Ectodermal cell (in vitro differentiated cells): Measurements from ENCODE around the gene ASB11.
A peak's percentile ranks its signal among the peaks of the same experiment; 100 is the strongest.

Source experiments
- H3K27ac ChIP-seq: 2 replicates; pipeline ENCODE4 v1.7.0; 2013; ENCODE audit warnings: mild to moderate bottlenecking, low read depth, low read length; ENCODE audit not compliant: insufficient read depth, poor library complexity, severe bottlenecking
- H3K27me3 ChIP-seq: 2 replicates; pipeline ENCODE4 v1.7.0; 2013; ENCODE audit warnings: mild to moderate bottlenecking, low read length; ENCODE audit not compliant: insufficient read depth, control insufficient read depth, poor library complexity, severe bottlenecking
- H3K36me3 ChIP-seq: one replicate; pipeline ENCODE4 v1.7.0; 2013; ENCODE audit warnings: low read length; ENCODE audit not compliant: control insufficient read depth, insufficient read depth
- H3K4me1 ChIP-seq: one replicate; pipeline ENCODE4 v1.7.0; 2013; ENCODE audit warnings: low read length; ENCODE audit not compliant: control insufficient read depth, insufficient read depth
- H3K4me3 ChIP-seq: 2 replicates; pipeline ENCODE4 v1.7.0; 2013; ENCODE audit warnings: low read depth, low read length, control low read depth; ENCODE audit not compliant: insufficient read depth
- H3K9me3 ChIP-seq: 2 replicates; pipeline ENCODE4 v1.7.0; 2013; ENCODE audit warnings: mild to moderate bottlenecking, low read length, moderate library complexity; ENCODE audit not compliant: control insufficient read depth
- WGBS, 2 experiments: methylation state at CpG; one replicate each; pipeline ENCODE4 v1.1.7; 2013; ENCODE audit warnings: missing lambda C conversion rate in 2 of 2; 5-methylcytosine and 5-hydroxymethylcytosine counted together

The ASB11 gene

DNA sequence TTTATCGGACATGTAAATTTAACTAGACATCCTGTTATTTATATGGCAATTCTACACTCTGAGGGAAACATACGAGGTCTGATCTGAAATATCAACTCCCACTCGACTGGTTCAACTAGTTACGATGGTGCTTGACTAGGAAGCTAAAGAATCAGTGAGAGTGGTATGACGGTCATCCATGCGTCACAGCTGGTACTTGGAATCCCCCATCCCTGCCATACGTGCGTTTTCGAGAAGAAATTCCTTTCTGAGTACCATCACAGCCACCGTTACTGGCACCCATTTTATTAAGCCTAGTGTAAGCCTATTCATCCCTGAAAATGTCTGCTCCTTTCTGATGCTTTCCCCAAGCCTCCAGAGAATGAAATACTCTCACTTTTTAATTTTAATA, 20.6 kb upstream of the ASB11 start:
- H3K27ac ChIP-seq: no peak overlapping the region
- WGBS, 2 experiments: 2 to 4% methylated on average over 9 to 10 of the region's 10 CpGs
- no peaks in the 10 kb centered on the region for H3K9me3 ChIP-seq
- no peaks in the 10 kb centered on the region for H3K27me3 ChIP-seq
- H3K36me3 ChIP-seq: no peaks in the 10 kb centered on the region
- no peaks in the 10 kb centered on the region for H3K4me1 ChIP-seq
- H3K4me3 ChIP-seq: peak overlapping the region; percentile 58

- Histone ChIP-seq H3K36me3 (no peaks in the 10 kb centered on the region), H3K4me1 (no peaks in the 10 kb centered on the region), H3K27me3 (no peaks in the 10 kb centered on the region), H3K27ac (peak within 1 kb of the TSS; percentile 69), H3K4me3 (peak within 1 kb of the TSS; percentile 58), H3K9me3 (no peaks in the 10 kb centered on the region)
- WGBS, 2 experiments: 0% methylated on average over 66 to 67 of the region's 72 CpGs
These were observed 19.9 kb upstream of the ASB11 start, which contains the start of gene PIGA for GRCh38 chrX:15335135-15336022. Gene PIGA, minus strand, starts transcription at chrX:15335523. Its CDS starts 3,593 bp downstream, at chrX:15331930.

DNA sequence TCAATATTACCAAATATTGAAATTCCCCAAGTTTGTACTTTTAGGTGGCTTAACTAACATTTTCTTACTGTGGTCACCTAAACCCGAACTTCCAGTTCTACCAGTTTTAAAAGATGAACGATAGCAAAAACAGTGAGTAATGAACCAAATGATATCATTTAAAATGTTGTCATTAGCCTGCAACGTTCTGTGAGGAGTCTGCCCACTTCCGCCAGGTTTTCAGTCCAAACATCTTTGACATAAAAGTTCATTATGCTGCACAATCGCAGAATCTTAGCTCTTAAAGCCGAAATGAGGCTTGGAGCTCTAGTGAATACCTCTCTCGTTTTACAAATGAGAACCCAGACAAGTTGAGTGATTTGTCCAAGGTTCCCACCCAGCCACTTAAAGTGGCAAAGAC, 19.1 kb upstream of the ASB11 start:
- Histone ChIP-seq H3K4me1 (no peaks in the 10 kb centered on the region), H3K27me3 (no peaks in the 10 kb centered on the region), H3K4me3 (peak overlapping the region; percentile 58), H3K27ac (no peak overlapping the region), H3K36me3 (no peaks in the 10 kb centered on the region), H3K9me3 (no peaks in the 10 kb centered on the region)
- WGBS, 2 experiments: 45 to 48% methylated on average over 6 to 7 of the region's 7 CpGs

DNA sequence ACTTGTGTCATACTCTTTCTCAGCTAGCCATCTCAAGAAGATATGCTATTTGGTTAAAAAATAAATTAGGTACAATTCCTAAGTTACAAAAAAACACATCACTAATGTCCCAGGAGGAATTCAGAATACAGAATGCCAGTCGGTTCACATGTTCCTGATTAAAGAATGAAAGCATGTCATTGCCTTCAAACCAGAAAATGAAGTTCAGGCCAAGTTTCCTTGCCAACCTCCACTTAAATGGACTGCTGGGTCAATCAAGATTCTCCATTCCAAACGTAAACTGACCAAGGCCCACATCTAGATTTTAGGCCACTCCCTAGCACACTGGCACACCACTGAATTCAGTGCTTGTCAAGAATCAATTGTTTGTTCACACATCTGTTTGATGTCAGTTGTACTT, 13.4 kb upstream of the ASB11 start:
- Histone ChIP-seq H3K36me3 (no peaks in the 10 kb centered on the region), H3K4me1 (no peaks in the 10 kb centered on the region), H3K27ac (no peak overlapping the region), H3K4me3 (no peak overlapping the region), H3K27me3 (no peaks in the 10 kb centered on the region), H3K9me3 (no peaks in the 10 kb centered on the region)
- WGBS, 2 experiments: 85 to 96% methylated on average over 2 of the region's 2 CpGs

DNA sequence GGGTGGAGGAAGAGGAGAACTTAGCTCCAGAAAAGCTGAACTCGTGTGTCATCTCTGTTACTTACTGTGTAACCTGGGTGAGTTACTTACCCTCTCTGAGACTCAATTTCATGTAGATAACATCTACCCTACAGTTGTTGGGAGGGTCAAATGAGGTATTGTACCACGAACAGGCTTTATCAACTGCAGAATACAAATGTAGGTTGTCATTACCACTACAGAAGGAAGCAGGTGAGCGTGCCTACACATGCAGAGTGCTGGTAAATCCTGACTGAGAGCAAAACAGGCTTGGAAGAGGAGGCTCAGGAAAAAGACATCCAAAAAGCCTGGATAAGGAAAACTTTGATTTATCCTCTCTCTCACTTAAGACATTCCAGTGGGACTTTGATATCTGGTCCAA, 12.7 kb upstream of the ASB11 start:
- Histone ChIP-seq H3K36me3 (no peaks in the 10 kb centered on the region), H3K9me3 (no peaks in the 10 kb centered on the region), H3K27me3 (no peaks in the 10 kb centered on the region), H3K4me3 (no peak overlapping the region), H3K4me1 (no peaks in the 10 kb centered on the region), H3K27ac (no peak overlapping the region)
- 97 to 100% methylated on average over 1 to 3 of the region's 3 CpGs for WGBS, 2 experiments

DNA sequence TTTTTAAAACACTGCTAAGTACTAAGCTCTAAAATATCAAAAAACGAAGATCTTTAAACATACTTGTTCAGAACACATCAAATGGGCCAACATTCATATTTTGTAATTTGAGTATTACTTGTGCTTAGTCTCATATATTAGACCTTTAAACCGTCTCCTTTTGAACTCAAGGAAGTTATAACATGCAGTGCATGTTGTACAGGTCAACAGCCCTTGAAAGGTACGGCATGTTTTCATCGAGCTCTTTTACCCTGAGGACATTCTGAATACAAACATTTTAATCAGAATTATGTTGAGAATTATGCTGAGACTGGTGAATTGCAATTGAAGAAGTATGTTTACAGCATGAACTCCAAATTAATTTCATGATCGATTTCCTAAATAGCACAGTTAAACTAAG, 7.0 kb upstream of the ASB11 start:
- Histone ChIP-seq H3K9me3 (no peaks in the 10 kb centered on the region), H3K4me3 (no peak overlapping the region), H3K4me1 (no peaks in the 10 kb centered on the region), H3K27me3 (no peaks in the 10 kb centered on the region), H3K36me3 (no peaks in the 10 kb centered on the region), H3K27ac (no peak overlapping the region)
- 98% methylated on average over 5 of the region's 5 CpGs; no CpG with 5 or more reads in 1 of the 2 experiments for WGBS, 2 experiments

GRCh38 chrX:15322072-15322471, 6.6 kb upstream of the ASB11 start:
- 78 to 93% methylated on average over 3 of the region's 3 CpGs for WGBS, 2 experiments
- Histone ChIP-seq H3K4me1 (no peaks in the 10 kb centered on the region), H3K9me3 (no peaks in the 10 kb centered on the region), H3K27me3 (no peaks in the 10 kb centered on the region), H3K4me3 (no peak overlapping the region), H3K36me3 (no peaks in the 10 kb centered on the region), H3K27ac (no peak overlapping the region)

DNA sequence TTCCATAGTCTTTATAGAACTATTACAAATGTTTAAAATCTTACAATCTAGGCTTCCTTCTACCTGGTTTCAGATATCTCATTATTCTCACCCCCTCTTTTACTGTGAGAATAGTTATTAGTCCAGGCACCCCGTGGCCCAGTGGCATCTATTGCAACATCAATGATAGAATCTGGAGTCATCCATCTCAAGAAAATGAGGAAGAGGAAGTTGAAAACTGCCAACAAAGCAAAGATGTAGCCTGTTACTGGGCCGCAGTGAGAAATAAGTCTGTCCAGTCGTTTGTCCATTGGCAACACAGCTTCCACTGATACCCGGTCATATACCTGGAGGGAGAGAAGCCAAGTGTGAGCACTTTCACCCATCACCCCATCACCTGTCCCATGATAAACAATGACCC, 6.0 kb upstream of the ASB11 start:
- 96 to 100% methylated on average over 4 of the region's 4 CpGs for WGBS, 2 experiments
- H3K4me1 ChIP-seq: no peaks in the 10 kb centered on the region

GRCh38 chrX:15320297-15320696, 4.9 kb upstream of the ASB11 start:
- WGBS, 2 experiments: 88 to 100% methylated on average over 3 to 4 of the region's 4 CpGs
- no peaks in the 10 kb centered on the region for H3K4me1 ChIP-seq
- no peak overlapping the region for H3K27ac ChIP-seq
- no peaks in the 10 kb centered on the region for H3K36me3 ChIP-seq
- no peaks in the 10 kb centered on the region for H3K9me3 ChIP-seq
- H3K27me3 ChIP-seq: no peaks in the 10 kb centered on the region
- no peak overlapping the region for H3K4me3 ChIP-seq

More for the DNA sequence above, 6.0 kb upstream of the ASB11 start:
- Histone ChIP-seq H3K27ac (no peak overlapping the region), H3K4me3 (no peak overlapping the region), H3K27me3 (no peaks in the 10 kb centered on the region), H3K9me3 (no peaks in the 10 kb centered on the region), H3K36me3 (no peaks in the 10 kb centered on the region)

DNA sequence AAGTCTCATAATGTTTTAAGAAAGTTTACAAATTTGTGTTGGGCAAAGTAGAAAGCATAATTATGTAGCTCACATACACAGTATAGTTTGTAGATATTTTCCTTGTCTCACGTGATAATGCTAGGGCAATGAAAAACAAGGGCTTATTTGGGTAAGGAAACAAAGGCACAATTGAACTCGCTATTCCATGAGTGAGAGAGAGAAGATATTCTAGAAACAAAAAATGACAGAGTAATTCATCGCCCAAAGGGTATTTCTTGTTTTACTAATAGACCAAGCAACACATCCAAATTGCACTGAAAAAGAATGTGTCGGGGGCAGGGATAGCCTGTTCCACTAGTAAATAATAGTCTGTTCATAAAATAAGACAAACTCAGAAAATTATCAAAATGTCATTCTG, 3.6 kb upstream of the ASB11 start:
- Histone ChIP-seq H3K4me1 (no peaks in the 10 kb centered on the region), H3K9me3 (no peaks in the 10 kb centered on the region), H3K36me3 (no peaks in the 10 kb centered on the region), H3K27ac (no peak overlapping the region), H3K4me3 (no peak overlapping the region), H3K27me3 (no peaks in the 10 kb centered on the region)
- 94 to 100% methylated on average over 2 of the region's 4 CpGs for WGBS, 2 experiments
